Activated naive CD8-positive, alpha-beta T cell treated with anti-CD3 and anti-CD28 coated beads for 36 hours (primary cell): Measurements from ENCODE around the gene ARHGAP25. TPM values are rescaled to one million over a fixed set of nuclear protein-coding genes. Genes with fewer than 3 reads are reported as not detected.

Experiments used
- DNase-seq: peaks from one replicate; pipeline ENCODE4 v3.0.0; 2021
- H3K27ac Mint-ChIP-seq: one replicate; pipeline ENCODE4 v1.8.0; 2022; ENCODE audit warnings: mild to moderate bottlenecking, moderate library complexity, mixed read lengths
- H3K27me3 Mint-ChIP-seq: one replicate; pipeline ENCODE4 v1.8.0; 2022; ENCODE audit warnings: mild to moderate bottlenecking, mixed read lengths
- H3K36me3 Mint-ChIP-seq: one replicate; pipeline ENCODE4 v1.8.0; 2021; ENCODE audit warnings: mild to moderate bottlenecking, mixed read lengths
- H3K4me1 Mint-ChIP-seq: one replicate; pipeline ENCODE4 v1.8.0; 2021; ENCODE audit warnings: mixed read lengths
- H3K4me3 Mint-ChIP-seq: one replicate; pipeline ENCODE4 v1.8.0; 2022; ENCODE audit warnings: mild to moderate bottlenecking, moderate library complexity, mixed read lengths
- H3K9me3 Mint-ChIP-seq: one replicate; pipeline ENCODE4 v1.8.0; 2022; ENCODE audit warnings: mixed read lengths
- total RNA-seq, 2 experiments: library from RNA; stranded (reverse); gene quantifications; one replicate each; pipeline ENCODE4 v1.2.3, GENCODE V29; 2021

The ARHGAP25 gene
- total RNA-seq, 2 experiments from 2014 or later: 47.4 to 51.0 TPM

DNA sequence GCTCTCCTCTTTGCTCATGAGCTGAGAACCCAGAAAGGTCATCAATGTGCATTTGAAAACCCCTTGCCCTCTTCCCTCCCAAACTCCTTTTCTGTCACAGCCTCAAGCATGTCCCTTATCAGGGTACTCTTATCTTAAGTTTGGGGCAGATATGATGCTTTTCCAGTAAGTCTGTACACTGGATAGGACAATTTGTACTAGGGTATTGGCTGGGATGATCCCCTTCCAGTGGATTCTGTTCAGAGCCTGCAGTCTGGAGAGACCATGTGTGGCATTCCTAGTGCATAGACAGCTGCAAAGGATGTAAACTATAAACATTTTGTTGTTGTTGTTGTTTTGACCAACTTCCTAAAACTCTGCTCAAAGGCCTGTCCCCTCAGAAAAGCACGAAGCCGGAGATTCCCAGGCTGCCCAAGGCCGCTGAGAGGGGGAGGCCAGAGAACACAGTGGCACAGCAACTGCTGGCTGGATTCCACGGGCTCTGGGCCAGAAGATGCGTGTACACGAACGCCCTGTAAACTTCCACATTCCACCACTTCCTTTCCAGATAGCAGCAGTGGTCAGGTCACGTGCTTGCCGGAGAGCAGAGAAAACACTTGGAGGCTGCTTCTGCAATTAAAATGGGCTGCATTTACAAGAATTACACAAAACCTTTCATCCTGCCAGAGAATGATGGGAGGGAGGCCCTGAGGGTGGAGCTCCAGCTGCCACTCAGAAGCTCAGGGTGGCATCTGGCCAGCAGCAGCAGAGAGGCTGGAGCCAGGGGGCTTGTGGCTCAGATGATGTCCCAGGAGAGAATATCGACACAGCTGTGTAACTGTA lies 94.5 kb downstream of the ARHGAP25 start:
- peak; percentile 57 for DNase-seq
- peaks cover 23% of the 10 kb centered on the region for H3K36me3 Mint-ChIP-seq
- no peaks in the 10 kb centered on the region for H3K27me3 Mint-ChIP-seq
- peaks cover 56% of the 10 kb centered on the region for H3K4me1 Mint-ChIP-seq
- H3K27ac Mint-ChIP-seq: peak overlapping the region; percentile 84
- no peaks in the 10 kb centered on the region for H3K9me3 Mint-ChIP-seq
- H3K4me3 Mint-ChIP-seq: peak overlapping the region; percentile 63

DNA sequence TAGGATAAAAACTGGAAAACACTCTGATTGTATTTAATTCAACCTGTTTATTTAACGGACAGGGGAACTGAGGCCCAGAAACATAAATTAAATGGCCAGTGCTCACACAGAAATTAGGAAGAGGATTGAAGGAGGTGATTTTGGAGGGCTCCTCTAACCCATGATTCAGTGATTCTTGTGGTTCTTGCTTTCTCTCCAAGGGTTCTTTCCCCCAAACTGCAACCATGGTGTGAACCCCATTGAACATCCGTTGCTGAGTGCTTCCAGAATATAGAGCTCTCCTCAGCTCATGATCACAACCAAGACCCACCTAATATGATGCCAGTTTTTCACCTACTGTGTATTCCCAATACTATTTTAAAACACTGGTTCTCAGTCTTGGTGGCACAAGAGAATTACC lies 95.1 kb downstream of the ARHGAP25 start:
- H3K4me3 Mint-ChIP-seq: peak overlapping the region; percentile 63
- H3K36me3 Mint-ChIP-seq: peaks cover 18% of the 10 kb centered on the region
- H3K4me1 Mint-ChIP-seq: peaks cover 57% of the 10 kb centered on the region
- no peaks in the 10 kb centered on the region for H3K9me3 Mint-ChIP-seq
- H3K27me3 Mint-ChIP-seq: no peaks in the 10 kb centered on the region
- DNase-seq: no peak
- H3K27ac Mint-ChIP-seq: peak overlapping the region; percentile 84

DNA sequence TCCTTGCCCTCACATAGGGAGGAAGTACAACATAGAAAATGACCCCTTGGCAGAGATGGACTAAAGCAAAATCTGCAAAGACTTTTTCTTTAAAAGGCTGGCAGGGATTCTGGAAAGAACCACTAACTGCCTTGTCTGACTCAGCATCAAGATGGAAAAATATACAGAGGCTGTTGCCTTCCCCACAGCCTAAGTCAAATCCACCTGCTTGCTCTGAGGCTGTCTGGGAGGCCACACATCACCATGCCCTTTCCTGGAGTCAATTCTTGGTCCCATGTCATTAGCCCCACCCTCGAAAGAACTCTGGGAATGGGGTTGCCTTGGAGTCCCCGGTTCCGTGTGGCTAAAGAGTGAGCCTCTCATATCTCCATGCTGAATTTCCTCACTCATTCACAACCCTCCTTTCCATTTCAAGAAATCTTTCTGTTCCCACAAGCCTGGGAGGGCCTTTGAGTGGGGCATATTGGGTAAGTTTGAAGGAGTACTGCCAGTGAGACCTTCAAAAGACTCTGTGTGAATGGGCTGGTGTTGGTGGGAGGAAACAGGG lies 97.1 kb downstream of the ARHGAP25 start:
- peak overlapping the region; percentile 90 for H3K27ac Mint-ChIP-seq
- H3K36me3 Mint-ChIP-seq: peaks cover 9% of the 10 kb centered on the region
- DNase-seq: no peak
- H3K4me1 Mint-ChIP-seq: peaks cover 63% of the 10 kb centered on the region
- no peaks in the 10 kb centered on the region for H3K9me3 Mint-ChIP-seq
- peak overlapping the region; percentile 53 for H3K4me3 Mint-ChIP-seq
- no peaks in the 10 kb centered on the region for H3K27me3 Mint-ChIP-seq

DNA sequence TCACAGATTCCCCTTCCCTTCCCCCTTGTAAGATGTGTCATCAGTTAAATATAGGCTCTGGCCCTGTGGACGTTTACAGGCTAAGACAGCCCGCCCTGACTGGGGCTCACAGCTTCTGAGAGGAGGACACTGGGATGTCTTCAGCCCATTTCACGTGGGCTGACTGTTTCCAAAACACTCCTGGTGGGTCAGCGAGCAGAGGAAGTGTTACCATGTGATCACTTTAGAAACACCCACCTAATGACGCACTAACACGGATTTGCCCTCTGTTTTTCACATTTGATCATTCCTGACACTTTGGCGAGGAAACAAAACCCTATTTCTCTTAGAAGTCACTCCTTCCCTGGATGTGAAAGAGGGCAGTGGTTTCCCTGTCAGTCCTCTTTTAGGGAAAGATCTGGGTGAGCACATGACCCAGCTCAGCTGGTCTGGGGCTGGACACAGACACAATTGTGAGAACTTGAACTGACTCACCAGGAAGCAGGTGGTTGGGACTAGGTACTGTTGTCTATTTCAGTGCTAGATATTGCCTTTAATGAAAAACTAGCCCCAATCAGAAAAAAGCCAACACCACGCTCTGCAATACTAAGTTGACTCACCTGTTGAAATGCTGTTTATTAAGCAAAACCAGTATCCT lies 97.7 kb downstream of the ARHGAP25 start:
- Mint-ChIP-seq H3K36me3 (peaks cover 6% of the 10 kb centered on the region), H3K27me3 (no peaks in the 10 kb centered on the region), H3K4me1 (peaks cover 68% of the 10 kb centered on the region), H3K9me3 (no peaks in the 10 kb centered on the region), H3K4me3 (peak overlapping the region; percentile 53), H3K27ac (peak overlapping the region; percentile 90)
- DNase-seq: peak; percentile 61

DNA sequence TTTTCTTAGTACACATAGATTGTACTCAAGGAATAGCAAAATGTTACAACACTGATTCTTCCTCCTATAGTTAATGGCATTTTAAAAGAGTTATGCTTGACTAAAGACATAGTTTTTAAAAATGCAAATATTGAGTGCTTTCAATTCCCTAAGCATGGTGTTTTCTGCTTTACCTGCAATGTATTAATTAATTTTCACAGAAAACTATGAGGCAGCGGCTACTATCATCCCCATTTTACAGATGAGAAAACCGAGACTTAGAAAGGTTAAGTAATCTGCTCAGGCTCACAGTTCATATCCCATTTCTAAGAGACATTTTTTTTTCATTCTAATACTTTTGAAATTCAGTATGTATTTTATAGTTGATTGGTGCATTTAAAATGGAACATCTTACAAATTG lies 98.6 kb downstream of the ARHGAP25 start:
- Mint-ChIP-seq H3K4me3 (no peak overlapping the region), H3K27ac (no peak overlapping the region), H3K4me1 (peaks cover 69% of the 10 kb centered on the region), H3K9me3 (no peaks in the 10 kb centered on the region), H3K36me3 (peaks cover 3% of the 10 kb centered on the region), H3K27me3 (no peaks in the 10 kb centered on the region)
- no peak for DNase-seq

DNA sequence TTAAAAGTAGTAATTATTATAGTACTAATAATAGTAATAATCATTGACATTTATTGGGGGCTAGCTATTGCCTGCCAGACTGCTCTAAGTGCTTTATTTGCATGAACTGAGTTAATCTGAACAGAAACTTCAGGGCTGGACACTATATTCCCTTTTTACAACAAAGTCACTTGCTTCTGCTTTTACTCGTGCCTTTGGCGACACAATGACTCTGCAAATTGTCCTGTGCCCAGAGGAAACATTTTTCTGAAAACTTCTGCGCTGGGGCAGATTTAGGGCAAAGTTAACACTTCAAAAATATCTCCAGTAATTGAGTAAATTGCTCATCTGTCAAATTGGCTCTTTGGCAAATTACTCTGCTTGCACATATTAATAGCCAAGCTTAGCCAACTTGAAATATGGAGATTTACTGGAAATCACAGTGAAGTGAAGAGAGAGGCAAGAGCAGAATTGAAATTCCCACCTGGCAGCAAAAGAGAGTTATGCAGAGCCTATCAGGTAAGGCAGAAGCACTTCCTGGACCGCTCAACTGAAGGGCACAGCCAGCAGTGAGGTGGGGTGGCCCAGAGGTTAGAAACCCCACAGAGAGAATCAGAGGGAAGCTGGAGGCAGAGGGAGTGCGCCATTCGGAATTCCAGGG lies 100.2 kb downstream of the ARHGAP25 start:
- DNase-seq: no peak
- H3K4me1 Mint-ChIP-seq: peaks cover 52% of the 10 kb centered on the region
- H3K9me3 Mint-ChIP-seq: peaks cover 2% of the 10 kb centered on the region
- no peaks in the 10 kb centered on the region for H3K27me3 Mint-ChIP-seq
- no peak overlapping the region for H3K4me3 Mint-ChIP-seq
- no peak overlapping the region for H3K27ac Mint-ChIP-seq
- no peaks in the 10 kb centered on the region for H3K36me3 Mint-ChIP-seq

DNA sequence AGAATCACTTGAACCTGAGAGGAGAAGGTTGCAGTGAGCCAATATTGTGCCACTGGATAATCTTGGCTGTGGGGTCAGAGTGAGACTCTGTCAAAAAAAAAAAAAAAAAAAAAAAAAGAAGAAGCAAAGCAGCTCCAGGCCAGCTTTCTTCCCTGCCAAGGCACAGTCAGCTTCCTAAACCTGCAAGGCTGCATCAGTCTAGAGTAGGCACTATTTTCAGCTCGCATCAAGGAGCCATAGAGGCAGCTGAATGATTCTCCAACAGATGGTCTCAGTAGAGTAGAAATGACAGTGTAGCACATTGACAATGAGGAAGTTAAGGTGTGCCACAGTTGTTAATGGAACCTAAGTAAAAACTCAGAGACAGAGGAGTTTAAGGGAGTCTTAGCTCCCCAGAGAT lies 101.0 kb downstream of the ARHGAP25 start:
- no peak overlapping the region for H3K27ac Mint-ChIP-seq
- no peaks in the 10 kb centered on the region for H3K36me3 Mint-ChIP-seq
- H3K9me3 Mint-ChIP-seq: peaks cover 2% of the 10 kb centered on the region
- peaks cover 45% of the 10 kb centered on the region for H3K4me1 Mint-ChIP-seq
- no peak for DNase-seq
- H3K27me3 Mint-ChIP-seq: no peaks in the 10 kb centered on the region
- no peak overlapping the region for H3K4me3 Mint-ChIP-seq

DNA sequence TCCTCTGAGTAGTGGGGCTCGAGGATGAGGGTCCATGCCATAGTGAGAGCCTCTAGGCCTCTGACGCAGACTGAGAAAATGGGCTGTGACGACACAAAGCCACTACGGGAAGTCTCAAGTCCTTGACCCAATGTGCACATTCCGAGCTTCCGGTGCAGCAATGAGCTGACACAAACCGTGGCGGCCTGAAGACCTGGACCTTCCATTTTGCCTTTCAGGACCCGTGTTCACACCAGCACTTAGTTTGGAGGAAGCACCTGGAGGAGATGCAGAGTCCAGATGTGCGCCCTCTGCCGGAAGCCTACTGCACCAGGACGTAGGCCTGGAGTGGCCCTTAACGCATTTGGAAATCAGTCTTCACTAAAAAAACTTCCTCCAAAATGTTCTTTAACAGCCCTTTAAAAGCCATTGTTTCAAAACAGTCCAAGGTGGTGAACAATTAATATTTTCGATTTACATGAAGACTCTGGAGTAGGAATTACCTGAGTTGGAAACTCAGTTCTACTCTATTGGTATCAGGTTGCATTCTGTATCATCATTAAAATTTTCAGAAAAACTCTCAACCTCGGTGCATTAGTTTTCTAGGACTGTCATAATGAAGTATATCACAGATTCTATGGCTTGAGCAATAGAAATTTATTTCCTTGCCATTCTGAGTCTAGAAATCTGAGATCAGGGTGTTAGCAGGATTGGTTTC lies 102.7 kb downstream of the ARHGAP25 start:
- Mint-ChIP-seq H3K4me3 (no peak overlapping the region), H3K27ac (no peak overlapping the region)
- peak; percentile 65 for DNase-seq

DNA sequence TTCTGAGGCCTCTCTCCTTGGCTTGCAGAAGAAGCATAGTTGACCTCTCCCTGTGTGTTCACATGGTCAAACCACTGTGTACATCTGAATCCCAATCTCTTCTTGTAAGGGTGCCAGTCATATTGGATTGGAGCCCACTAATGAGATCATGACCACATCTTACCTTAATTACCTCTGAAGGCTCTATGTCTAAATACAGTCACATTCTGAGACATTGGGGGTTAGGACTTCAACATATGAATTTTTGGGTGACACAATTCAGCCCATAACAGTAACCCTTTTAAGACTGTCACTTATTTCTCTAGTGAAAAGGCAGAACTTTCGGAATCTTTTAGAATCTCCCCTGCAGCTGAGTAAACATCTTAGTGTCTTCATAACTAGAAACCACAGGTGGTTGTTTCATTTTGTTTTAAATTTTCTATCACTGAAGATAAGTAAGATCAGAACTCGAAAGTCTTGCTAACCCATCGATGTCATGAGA lies 103.3 kb downstream of the ARHGAP25 start:
- Mint-ChIP-seq H3K4me1 (peaks cover 25% of the 10 kb centered on the region), H3K4me3 (no peak overlapping the region), H3K27me3 (no peaks in the 10 kb centered on the region), H3K27ac (no peak overlapping the region), H3K36me3 (no peaks in the 10 kb centered on the region), H3K9me3 (peaks cover 2% of the 10 kb centered on the region)
- DNase-seq: no peak

More for the DNA sequence above, 102.7 kb downstream of the ARHGAP25 start:
- Mint-ChIP-seq H3K9me3 (peaks cover 2% of the 10 kb centered on the region), H3K36me3 (no peaks in the 10 kb centered on the region), H3K27me3 (no peaks in the 10 kb centered on the region), H3K4me1 (peaks cover 31% of the 10 kb centered on the region)

DNA sequence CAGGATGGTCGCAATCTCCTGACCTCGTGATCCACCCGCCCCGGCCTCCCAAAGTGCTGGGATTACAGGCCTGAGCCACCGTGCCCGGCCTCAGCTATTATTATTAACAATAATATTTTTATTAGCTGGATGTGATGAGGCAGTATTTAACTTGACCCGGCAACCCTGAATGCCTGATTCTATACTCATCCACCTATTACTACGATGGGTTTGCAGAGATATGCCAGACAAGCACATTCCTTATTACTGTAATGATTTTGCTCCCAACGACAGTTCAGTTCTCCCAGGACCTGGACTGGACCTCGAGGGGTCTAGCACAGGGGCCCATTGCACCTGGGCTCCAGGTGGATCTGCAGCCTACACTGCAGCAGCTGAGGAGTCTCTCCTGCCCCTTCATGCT lies 104.0 kb downstream of the ARHGAP25 start:
- Mint-ChIP-seq H3K9me3 (peaks cover 2% of the 10 kb centered on the region), H3K27ac (no peak overlapping the region), H3K27me3 (peaks cover 3% of the 10 kb centered on the region), H3K36me3 (no peaks in the 10 kb centered on the region), H3K4me3 (no peak overlapping the region), H3K4me1 (peaks cover 19% of the 10 kb centered on the region)
- no peak for DNase-seq

DNA sequence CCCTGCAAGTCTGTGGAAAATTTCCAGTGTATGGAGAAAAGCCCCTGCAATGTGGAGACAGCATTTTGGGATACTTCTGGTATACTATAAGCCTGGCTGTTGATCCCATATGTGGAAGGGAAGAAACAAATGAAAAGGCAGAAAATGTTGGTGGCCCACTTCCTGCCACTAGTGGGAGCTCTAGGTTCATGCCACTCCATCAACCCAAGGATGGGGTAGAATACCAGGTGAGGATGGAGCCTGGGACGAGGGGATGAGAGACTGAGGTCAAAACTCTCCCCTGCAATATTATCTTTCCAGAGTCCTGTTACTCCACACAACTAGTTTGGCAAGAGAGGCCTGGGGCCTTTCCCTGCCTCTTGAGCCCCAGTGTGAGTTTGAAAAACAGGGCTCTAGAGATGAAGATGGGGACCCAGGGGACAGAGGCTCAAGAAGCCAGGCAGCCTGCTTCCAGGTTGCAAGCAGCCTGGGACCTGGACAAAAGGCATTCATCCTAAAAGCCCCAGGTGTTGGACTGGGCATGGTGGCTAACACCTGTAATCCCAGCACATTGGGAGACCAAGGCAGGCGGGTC lies 104.7 kb downstream of the ARHGAP25 start:
- H3K27ac Mint-ChIP-seq: no peak overlapping the region
- peak; percentile 19 for DNase-seq
- no peak overlapping the region for H3K4me3 Mint-ChIP-seq
- peaks cover 19% of the 10 kb centered on the region for H3K4me1 Mint-ChIP-seq
- H3K9me3 Mint-ChIP-seq: peaks cover 2% of the 10 kb centered on the region
- peaks cover 3% of the 10 kb centered on the region for H3K27me3 Mint-ChIP-seq
- H3K36me3 Mint-ChIP-seq: no peaks in the 10 kb centered on the region

DNA sequence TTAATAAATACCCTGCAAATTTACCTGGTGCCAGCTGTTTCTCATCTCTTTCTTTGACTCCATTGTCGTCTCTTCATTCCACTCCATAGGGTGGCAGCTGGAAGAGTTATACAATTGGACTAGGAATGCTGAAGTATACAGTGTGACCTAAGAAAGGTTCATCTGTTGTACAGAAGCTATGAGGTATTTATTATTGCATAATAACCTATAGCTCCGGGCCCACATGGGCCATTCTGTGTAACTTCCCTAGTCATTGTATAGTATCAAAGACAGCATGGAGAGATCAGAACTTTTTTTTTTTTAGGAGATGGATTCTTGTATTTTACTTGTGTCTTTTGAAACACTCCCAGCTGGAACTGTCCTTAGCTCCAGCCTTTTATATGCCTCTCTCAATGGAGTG lies 110.4 kb downstream of the ARHGAP25 start:
- peaks cover 12% of the 10 kb centered on the region for H3K27me3 Mint-ChIP-seq
- no peaks in the 10 kb centered on the region for H3K4me1 Mint-ChIP-seq
- H3K4me3 Mint-ChIP-seq: no peak overlapping the region

DNA sequence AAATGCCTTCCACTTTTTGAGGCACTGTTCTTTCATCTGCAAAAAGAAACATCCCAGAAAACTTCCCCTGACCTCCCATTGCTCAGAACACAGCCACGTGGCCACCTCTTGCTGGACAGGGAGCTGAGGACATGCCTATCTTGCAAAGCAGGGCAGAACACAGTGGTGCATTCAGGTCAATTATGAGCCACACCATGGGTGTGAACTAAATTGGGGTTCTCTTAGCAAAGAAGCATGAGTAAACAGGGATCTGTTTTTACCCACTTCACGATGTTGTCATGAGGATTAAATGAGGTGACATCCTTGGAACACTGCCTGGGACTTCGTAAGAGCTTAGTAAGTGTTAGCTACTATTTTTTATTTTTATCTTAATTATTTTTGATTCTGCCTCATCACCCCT lies 111.5 kb downstream of the ARHGAP25 start:
- no peak for DNase-seq
- Mint-ChIP-seq H3K9me3 (no peaks in the 10 kb centered on the region), H3K4me1 (no peaks in the 10 kb centered on the region), H3K4me3 (no peak overlapping the region), H3K27me3 (peaks cover 12% of the 10 kb centered on the region), H3K36me3 (no peaks in the 10 kb centered on the region), H3K27ac (no peak overlapping the region)

More for the DNA sequence above, 110.4 kb downstream of the ARHGAP25 start:
- Mint-ChIP-seq H3K36me3 (no peaks in the 10 kb centered on the region), H3K9me3 (no peaks in the 10 kb centered on the region), H3K27ac (no peak overlapping the region)
- no peak for DNase-seq

DNA sequence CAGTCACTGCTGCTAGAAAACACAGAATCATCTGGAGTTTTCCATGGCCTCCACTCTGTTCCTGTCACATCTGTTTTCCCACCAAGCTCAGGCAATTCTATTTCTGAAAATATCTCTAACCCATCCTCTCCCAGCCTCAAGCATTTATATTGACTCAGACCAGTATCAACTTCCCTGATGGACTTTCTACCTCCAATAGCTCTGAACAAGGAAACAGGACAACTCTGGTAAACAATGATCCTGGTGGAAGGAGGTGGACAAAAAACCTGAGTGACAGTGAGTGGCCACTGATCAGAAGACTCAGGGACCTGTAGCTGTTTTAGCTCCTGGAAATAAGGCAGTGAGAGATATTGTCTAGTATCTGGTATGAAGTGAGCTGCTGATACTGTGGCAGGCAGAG lies 113.1 kb downstream of the ARHGAP25 start:
- H3K4me3 Mint-ChIP-seq: no peak overlapping the region
- H3K36me3 Mint-ChIP-seq: no peaks in the 10 kb centered on the region
- no peak overlapping the region for H3K27ac Mint-ChIP-seq
- DNase-seq: no peak
- peaks cover 12% of the 10 kb centered on the region for H3K27me3 Mint-ChIP-seq
- no peaks in the 10 kb centered on the region for H3K9me3 Mint-ChIP-seq
- no peaks in the 10 kb centered on the region for H3K4me1 Mint-ChIP-seq
